Kidney glomerular epithelial cell (primary cell): ENCODE data around the gene MDFI.

Source experiments
- DNase-seq: peaks from one replicate; lab custom pipeline; 2025; lab: John Stamatoyannopoulos, UW

The MDFI gene

GRCh38 chr6:41651246-41651961 lies 13.1 kb downstream of the MDFI start:
- no peak for DNase-seq

- no peak for DNase-seq
These were observed 13.8 kb downstream of the MDFI start for GRCh38 chr6:41651962-41652657.

DNA sequence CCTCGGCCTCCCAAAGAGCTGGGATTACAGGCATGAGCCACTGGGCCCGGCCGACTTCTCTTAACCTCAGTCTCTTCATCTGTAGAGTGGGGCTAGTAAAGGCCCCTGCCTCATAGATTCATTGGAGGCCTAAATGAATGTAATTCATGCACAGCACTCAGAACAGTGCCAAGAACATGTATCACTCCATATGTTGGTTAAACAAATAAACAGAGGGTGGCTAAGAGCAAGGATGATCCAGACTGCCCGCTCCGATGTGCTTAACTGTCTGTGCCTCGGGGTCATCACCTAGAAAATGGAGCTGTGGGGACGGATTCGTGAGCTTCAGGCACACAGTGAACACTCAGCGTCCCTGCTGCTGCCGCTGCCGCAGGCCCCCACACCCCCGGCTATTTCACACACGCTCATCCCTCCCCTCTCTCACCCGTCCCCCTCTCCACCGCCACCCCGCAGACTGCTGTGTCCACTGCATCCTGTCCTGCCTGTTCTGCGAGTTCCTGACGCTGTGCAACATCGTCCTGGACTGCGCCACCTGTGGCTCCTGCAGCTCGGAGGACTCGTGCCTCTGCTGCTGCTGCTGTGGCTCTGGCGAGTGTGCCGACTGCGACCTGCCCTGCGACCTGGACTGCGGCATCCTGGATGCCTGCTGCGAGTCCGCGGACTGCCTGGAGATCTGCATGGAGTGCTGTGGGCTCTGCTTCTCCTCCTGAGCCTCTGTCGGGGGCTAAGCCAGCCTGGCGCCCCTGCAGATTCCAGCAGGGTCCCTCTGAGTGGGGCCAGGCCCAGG lies 14.8 kb downstream of the MDFI start:
- no peak for DNase-seq

DNA sequence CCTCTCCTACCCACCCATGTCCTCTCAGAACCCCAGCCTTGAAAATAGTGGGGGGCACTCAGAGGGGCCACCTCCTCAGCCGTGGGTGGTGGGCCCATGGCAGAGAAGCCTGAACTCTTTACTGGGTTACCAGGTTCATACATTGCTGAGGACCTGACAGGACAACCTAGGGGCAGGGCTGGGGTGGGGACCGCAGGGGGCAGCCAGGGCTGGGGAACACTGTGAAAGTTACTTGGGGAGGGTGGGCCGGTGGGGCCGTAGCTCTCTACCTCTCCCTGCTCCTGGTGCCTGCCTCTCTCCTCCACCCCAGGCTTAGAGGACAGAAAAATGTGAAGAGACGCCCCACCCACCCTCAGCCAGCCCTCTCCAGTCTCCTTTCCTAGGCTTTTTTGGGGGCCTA lies 15.4 kb downstream of the MDFI start:
- no peak for DNase-seq

GRCh38 chr6:41654151-41654697 lies 16.0 kb downstream of the MDFI start:
- DNase-seq = no peak

DNA sequence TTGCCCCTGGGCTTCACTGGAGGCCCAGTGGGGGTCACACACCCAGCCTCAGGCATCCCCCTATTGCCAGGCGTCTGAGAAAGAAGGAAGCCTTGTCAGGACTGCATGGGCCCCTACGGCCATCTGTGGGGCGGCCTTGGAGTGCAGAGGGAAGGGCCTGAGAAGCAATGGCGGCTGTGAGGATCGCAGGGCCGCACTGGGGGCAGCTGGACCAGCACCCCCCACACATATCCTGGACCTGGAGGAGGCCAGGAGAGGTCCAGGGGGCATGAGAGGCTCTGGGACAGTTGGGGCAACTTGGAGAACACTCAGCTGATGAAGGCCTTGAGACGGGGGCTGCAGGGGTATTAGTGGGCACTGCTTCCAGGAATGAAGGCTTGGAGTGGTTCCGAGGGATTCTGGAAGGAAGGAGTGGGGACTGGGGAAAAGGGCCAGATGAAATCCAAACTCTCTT lies 16.5 kb downstream of the MDFI start:
- no peak for DNase-seq

- DNase-seq = no peak
These were observed 16.9 kb downstream of the MDFI start for GRCh38 chr6:41655176-41655575.

DNA sequence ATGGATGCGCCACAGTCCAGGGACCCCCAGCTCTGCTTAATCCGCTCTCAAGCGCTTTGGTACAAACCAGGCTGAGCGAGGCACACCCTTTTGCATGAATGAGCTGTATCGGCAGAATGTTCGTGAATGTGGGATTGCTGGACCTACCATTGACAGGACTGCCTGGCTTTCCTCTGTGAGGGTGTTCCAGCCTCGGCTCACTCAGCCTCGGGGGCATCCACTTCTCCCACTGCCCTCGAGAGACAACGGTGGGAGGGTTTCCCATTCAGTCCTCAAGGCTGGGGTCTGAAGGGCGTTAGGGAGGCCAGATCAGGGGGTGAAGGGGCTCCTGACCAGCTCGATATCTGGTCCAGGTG lies 17.4 kb downstream of the MDFI start:
- DNase-seq = no peak

DNA sequence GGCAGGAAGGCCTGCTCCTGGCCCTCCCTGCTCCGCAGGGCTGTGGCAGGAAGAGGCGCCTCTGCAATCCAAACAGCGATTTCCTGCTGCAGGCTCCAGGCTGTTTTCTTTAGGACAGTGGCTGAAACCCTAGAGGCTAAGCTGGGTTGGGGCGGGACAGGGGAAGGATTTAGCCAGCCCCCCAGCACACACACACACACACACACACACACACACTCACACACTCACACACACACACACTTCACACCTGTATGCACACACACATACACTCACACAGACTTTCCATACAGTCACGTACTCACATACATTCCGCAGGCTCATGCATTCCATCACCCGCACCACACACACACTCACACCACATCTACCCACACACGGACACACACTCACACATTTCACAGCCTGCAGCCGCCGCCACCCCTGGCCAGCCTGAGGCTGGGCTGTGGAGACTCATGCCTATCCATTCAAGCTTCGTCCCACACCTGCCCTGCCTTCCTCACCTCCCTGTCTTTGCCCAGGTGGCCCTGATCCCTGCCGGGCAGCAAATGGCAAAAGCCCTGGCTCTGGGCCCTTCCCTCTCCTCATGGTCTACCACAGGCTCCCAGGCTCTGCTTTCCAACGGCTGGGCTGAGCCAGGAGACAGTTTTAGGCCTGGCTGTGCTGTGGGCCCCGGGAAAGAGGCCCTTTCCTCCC lies 17.9 kb downstream of the MDFI start:
- DNase-seq = no peak

DNA sequence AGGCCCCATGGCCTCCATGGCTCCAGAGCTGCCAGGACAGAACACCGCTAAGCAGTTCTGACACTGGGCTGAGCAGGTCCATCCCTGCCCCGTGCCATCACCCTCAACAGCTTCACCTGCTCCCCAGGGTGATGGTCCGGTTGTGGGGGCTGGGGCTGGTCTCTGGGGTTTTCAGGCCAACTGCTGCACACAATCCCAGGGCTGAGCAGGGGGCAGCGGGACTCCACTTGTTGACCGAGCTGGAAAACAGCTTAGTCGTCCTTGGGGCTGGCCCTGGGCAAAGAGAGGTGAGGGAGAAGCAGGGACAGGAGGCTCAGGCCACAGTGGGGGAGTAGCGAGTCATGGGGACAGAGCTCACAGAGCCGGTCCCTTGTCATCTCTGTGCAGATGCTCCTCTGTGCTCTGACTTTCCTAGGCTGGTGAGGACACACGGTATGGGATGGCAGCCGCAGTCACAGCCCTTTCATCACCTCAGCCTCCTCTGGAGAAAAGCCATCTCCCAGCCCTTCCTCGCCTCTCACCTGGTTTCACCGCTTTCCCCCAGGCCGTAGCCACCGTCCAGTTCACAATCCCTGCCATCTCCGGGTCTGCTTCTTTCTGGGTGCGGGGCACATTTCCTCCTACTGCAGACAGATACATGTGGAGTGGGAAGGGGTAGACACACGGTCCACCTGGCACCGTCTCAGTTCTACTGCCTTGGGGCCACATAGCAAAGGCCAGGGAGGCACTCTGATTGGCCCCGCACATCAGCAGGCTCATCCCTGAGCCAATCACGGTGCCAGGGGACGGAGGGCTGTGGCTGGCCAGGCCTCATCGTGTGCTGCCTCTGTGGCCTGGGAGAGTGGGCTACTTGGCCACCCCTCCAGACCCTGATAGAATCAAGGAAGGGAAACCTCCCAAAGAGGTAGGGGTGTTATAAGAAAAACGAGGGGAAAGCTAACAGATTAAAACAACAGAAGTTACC lies 19.1 kb downstream of the MDFI start:
- no peak for DNase-seq

DNA sequence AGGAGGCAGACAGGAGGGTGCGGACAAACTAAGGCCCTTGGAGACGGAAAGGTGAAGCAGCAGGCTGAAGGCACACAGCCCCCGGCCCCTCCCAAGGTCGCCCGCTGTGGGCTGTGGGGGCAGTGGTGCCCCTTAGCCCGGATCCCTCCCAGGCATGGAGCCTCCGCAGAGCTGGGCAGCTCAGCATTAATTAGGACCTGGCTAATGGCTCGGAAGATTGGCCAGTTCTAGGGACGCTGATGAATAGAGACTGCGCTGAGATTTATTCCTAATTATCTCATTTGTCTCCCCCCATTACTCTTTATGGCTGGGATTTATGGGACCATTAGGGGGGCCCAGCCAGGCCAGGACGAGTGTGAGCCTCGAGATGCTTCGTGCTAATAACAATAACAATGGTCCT lies 20.4 kb downstream of the MDFI start:
- DNase-seq = no peak

- DNase-seq = no peak
These were observed 21.7 kb downstream of the MDFI start for GRCh38 chr6:41659935-41660334.

- no peak for DNase-seq
These were observed 25.3 kb downstream of the MDFI start for GRCh38 chr6:41663568-41663967.

DNA sequence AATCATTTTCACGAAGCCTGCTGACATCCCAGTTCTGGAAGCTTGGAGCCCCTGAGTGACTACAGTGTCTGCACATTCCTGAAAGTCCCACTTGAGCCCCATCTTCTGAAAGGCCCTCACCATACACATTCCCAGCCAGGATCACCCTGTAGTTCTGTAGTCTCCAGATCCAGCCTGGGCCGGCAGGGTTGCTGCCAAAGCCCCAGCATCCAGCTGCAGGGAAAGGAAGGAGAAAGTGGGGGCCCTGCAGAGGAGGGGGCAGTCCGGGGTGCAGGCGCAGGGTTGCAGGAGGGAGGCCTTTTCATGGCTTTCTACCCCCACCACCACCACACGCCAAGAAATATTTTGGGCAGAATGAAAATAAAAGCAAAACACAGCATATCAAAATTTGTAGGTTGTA lies 26.0 kb downstream of the MDFI start:
- DNase-seq = no peak

DNA sequence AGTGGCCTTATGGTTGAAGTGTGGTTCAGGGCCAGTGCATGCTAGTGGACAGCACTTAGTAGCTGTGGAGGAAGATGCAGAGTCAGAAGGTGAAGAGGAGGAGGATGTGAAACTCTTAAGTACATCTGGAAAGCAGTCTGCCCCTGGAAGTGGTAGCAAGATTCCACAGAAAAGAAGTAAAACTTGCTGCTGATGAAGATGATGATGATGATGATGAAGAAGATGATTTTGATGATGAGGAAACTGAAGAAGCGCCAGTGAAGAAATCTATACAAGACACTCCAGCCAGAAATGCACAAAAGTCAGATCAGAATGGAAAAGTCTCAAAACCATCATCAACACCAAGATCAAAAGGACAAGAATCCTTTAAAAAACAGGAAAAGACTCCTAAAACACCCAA lies 28.9 kb downstream of the MDFI start:
- DNase-seq = no peak

- DNase-seq = no peak
These were observed 30.7 kb downstream of the MDFI start for GRCh38 chr6:41668968-41669367.

DNA sequence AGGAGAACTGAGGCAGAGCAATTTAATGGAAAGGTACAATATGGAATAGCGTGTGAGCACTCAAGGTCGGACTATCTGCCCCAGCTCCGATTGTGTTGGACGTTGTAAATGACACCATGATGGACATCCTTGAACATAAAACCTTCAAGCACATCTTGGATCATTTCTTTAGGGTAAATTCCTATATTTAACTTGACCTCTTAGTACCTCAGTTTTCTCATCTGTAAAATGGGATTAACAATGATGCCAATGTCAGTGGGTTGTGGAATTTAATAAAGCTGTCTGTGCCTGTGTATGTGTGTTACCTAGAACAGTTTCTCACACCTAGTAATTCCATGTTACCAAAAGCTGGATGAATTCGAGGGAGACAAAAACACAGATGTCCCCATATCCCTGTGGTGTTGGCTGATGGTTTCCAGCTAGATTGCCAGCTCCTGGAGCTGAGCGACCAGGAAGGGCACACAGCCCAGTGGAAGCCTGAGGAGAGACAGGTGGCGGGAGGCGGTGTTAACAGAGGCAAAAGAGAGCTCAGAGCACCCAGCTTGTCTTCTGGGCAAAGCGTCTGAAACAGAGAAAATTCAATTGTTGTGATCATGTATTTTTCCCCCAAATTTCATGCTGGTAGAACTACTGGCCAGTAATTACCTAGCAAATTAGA lies 32.6 kb downstream of the MDFI start:
- DNase-seq = no peak

DNA sequence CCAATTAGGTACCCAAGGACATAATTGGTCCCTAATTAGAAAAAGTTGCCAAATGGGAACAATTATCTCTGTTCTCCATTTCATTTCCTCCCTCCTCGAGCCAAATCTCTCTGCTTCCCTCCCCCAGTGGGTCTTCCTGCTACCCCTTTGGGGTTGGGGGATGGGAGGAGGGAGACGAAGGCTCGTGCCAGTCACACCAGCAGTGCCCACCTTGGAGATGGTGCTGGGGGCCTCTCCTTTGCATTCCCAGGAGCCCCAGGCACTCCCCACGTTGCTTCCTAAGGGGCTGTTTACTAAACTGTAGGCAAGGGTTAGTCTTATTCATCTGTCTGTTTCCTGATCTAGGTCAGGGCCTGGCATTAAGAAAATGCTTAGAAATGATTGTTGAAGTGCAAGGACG lies 33.1 kb downstream of the MDFI start:
- DNase-seq = no peak

GRCh38 chr6:41672016-41672415 lies 33.7 kb downstream of the MDFI start:
- no peak for DNase-seq
